Femur (tissue), 1 donor: Measurements from ENCODE around the gene NTN1.
A peak's percentile ranks its signal among the peaks of the same experiment; 100 is the strongest.
"Not testable (repeated sequence)": the region's sequence is repeated elsewhere in the genome, so short reads cannot be mapped to it uniquely, and the experiment has no call there.

Experiments used
- DNase-seq: peaks from one replicate; pipeline ENCODE4 v3.0.0-alpha.2; 2017

The NTN1 gene

DNA sequence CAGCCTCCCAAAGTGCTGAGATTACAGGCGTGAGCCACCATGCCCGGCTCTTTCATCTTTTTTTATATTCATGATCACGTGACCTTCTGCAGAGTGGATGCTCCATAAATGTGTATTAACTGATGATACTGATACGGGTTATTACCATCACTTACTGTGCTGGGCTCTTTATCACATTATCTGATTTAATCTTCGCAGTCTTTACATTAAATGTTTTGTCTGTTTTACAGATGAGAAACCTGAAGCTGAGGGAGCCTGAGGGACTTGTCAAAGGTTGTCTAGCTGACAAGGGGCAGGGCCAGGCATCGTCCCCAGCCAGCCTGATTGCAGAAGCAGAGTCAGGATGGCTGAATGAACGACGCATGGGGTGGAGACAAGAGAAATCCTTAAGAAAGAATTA is 104.4 kb downstream of the NTN1 start:
- no peak for DNase-seq

GRCh38 chr17:9127340-9127739 is 106.0 kb downstream of the NTN1 start:
- DNase-seq, result no peak

DNA sequence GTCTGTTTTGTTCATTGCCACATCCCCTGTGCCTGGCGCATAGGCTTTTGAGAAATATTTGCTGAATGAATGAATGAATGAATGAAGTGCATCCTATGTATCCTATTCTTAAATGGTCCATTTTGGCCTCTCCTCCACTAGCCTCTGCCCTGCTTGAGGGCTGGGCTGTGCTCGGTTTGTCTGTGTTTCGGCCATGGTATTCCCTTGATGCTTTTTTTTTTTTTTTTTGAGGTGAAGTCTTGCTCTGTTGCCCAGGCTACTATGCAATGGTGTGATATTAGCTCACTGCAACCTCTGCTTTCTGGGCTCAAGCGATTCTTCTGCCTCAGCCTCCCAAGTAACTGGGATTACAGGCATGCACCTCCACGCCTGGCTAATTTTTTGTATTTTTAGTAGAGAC is 110.1 kb downstream of the NTN1 start:
- no peak for DNase-seq

GRCh38 chr17:9132291-9132690 is 111.0 kb downstream of the NTN1 start:
- DNase-seq, result no peak

GRCh38 chr17:9132944-9133610 is 111.8 kb downstream of the NTN1 start:
- no peak for DNase-seq

DNA sequence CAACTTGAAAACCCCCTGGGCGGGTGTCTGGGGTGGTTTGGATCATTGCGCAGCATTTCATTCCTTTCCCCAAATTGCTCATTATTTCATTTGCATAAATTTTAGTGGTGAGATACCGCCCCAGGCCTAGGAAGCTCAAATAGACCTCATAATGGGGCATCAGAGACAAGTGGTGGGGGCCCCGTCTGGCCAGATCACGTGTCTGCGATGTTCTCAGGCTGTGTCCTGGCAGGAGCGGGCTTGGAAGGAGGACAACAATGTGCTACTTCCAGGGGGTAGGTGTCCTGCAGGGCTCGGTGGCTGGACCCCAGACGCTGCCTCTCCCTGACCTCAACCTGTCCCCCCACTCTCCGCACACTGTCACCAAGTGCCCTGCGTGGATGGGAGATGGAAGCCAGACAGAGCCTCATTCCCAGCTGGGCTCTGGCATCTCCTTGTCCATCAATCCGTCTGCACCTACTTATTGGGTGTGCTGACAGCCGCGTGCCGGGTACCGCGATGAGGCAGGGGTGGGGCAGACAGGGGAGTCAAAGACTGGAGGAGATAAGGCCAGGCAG is 116.9 kb downstream of the NTN1 start:
- DNase-seq, result no peak

DNA sequence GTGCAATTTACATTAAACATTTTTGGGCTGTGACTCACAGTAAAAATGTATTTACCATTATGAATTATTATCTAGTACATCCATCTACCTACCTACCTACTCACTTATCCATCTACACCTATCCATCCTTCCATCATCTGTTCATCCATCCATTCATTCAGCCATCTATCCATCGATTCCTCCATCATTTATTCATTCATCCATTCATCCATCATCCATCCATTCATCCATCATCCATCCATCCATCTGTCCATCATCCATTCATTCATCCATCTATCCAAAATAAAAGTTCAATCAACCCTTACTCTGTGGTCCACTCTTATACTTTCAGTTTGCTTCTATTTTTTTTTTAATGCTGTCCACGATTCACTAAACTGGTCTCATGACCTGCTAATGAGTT is 118.4 kb downstream of the NTN1 start:
- no peak for DNase-seq

- no peak for DNase-seq
Observed at GRCh38 chr17:9140550-9141424, 119.5 kb downstream of the NTN1 start.

DNA sequence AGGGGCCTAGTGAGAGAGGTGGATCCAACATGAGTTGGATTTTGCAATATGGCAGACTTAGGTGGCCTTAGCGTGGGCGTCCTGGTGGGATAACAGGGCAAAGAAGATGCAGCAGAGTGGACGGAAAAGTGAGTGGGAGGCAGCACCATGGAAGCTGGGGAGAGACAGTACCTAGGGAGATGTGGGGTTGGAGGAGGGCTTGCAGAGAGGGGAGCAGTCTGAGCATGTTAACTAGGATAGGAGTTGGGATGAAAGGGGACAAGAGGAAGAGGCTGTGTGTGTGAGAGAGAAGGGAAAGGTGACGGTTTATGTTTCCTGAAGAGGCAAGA is 120.1 kb downstream of the NTN1 start:
- DNase-seq, result no peak

DNA sequence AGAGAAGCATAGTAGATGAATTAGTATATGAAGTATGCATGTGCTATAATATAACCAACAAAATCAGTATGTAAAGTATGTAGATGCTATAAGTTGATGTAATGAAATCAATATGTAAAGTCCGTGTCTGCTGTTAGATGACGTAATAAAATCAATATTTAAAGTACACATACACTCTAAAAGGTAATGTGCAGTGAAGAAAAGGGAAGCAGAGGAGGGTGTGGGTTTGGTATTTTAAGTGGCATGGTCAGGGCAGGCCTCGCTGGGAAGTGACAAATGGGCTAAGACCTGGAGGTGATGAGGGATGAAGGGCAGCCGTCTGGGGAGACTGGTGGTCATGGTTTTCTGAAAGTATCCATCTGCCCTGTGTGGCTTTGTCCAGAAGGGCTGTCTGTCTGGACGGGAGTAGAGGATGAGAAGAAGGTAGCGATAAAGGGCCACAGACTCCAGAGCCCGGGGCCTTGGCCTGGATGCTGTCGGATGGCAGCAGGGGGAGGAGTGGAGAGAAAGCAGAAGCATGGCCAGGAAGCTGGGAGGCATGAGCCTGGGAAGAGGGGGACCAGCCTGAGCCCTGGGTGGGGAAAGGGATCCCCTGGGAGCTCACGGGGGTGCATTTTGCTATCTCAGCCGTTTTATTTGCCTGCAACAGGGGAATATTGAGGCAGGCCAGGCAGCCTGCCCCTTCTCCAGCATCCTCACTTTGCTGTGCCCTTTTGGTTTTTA is 121.6 kb downstream of the NTN1 start:
- DNase-seq, result no peak

DNA sequence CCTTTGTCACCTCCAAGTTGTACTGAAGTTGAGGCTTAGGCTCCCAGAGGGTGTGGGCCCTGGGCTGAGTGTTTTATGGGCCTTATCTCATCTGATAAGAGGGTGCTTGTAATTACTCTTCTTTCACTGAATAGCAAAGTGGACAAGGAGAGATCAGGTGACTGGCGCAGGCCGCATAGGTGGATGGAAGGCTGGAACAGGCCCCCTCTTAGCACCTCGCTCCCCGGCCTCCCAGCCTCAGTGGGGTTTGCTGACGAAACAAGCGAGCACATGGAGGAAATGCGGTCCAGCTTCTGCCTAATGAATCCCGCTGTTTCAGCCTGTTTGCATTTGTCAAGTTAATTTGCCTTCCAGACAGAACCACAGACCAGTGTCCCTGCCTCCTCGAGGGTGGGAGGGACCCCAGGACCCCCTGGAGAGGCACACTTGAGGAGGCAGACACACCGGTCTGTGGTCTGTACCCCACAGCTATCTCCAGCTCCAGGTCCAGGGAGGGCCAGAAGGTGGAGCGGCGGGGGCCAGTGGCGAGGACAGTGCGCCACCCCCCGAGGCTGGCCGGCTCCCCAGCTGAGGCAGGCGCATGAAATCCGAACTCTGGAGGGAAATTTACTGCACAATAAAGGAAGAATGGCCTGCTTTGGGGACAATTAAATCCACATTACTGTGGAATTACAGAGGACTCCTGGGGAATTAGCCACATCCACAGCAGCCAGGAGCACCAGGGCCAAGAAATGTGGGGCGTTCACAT is 123.4 kb downstream of the NTN1 start:
- no peak for DNase-seq

- DNase-seq, result no peak
Observed at GRCh38 chr17:9146064-9146463, 124.8 kb downstream of the NTN1 start.

GRCh38 chr17:9148905-9149525 is 127.7 kb downstream of the NTN1 start:
- no peak for DNase-seq

GRCh38 chr17:9150446-9151090 is 129.3 kb downstream of the NTN1 start:
- DNase-seq, result peak; percentile 49

DNA sequence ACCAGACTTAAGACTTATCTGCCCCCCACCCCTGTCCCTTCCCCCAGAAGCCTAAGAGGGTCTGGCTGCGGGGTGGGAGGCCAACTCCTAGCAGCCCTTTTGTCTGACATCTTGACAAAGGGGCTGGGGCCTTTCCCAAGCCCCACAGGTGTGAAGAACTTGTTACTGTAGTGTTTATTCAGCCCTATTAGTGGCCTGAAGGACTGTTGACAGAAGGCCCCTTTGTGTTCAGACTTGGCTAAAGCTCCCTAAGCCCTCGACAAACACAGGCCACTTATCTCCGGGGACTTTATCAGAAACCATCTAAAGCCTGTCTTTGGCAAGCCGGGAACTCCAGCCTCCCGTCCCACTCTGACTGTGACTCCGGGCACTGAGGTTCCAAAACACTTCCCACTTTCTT is 129.8 kb downstream of the NTN1 start:
- no peak for DNase-seq

- DNase-seq, result not testable (repeated sequence)
Observed at GRCh38 chr17:9151740-9152139, 130.4 kb downstream of the NTN1 start.

DNA sequence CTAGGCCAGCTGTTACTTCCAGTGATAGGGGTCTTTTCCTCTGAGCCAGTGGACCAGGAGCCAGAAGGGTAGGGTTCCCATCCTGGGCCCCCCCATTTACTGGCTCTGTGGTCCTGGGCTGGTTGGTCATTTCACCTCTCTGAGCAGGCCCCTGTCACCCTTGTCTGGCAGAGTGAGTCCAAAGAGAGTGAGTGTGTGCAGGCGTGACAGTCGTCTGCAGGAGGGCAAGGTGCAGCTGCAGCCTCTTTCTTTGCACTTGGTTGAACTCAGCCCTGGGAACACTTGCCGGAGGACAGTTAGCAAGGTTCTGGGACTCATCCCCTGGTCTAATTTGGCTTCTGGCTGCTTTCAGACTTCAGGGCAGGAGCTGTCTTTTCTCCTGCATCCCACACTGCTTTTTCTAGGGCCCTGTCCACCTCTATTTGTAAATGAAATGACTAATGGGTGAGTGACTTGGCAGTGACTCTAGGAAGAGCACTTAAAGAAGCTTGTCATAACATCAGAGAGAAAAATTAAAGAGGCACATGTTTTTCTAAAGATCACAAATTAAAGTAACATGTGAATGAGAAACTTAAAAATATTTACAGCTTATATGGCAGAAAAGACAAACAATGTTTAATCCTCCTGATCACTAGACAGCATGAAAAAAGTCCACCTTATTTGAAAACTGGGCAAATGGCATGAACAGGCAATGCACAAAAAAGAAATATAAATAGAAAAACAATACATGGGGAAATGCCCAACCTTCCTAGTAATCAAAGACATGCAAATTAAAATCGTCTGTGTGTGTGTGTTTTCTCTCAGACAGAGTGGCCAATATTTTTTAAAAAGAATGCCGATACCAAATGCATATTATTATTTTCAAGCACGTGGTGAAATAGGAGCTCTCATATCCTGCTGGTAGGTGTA is 137.5 kb downstream of the NTN1 start:
- DNase-seq, result no peak

DNA sequence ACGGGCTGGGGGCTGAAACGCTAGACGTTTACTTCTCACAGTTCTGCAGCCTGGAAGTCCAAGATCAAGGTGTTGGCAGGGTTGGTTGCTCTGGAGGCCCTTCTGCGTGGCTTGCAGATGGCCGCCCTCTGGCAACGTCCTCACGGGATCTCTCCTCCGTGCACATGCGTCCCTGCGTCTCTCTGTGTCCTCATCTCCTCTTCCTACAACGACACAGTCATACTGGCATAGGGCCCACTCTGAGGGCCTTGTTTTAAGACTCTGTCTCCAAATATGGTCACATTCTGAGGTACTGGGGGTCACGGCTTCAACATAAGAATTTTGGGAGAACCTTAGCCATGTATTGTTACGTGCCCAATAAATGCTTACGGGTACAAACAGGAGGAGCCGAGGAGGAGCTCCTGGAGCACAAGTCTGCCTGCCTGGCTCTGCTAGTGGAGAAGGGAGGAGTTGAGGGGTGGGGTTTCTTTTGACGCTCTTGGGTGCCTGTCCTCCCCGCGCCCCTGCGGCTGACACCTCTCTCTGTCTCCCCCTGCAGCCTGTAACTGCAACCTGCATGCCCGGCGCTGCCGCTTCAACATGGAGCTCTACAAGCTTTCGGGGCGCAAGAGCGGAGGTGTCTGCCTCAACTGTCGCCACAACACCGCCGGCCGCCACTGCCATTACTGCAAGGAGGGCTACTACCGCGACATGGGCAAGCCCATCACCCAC is 141.1 kb downstream of the NTN1 start:
- no peak for DNase-seq

DNA sequence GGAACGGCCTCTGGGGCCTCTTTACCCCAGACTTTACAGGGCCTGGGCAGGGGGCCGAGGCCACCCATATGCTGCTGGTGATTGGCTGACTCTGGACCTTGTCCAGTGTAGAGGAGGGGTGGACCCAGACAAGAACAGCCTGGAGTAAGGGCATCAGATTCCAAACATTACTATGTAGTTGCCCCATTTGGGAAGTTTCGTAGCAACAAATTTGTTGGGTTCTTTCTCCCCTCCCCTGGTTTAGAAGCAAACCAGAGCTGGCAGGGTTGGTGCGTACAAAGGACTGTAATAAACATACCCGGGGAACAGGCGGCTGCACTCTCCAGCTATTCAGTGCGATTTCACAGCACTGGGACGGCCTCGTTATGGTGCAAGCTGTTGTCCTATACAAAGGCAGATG is 145.5 kb downstream of the NTN1 start:
- DNase-seq, result no peak

GRCh38 chr17:9167379-9167778 is 146.1 kb downstream of the NTN1 start:
- DNase-seq, result no peak
